Caco-2 (cell line): Measurements from ENCODE around the gene GPAM. TPM values are rescaled to one million over a fixed set of nuclear protein-coding genes. Genes with fewer than 3 reads are reported as not detected.

Experiments
- BruUV-seq: library from RNA; stranded (reverse); fragments of 400-500 nt; replicated peaks from 2 replicates; lab custom pipeline; 2021; lab: Mats Ljungman, UMichigan
- CTCF ChIA-PET: fragments of 300-600 bp; sonication (Branson Sonifier 250); formaldehyde crosslinking; loops from one replicate; lab custom pipeline; 2022; ENCODE audit warnings: antibody characterized with exemption; lab: Charles Lee
- POLR2A ChIA-PET: fragments of 300-600 bp; sonication (Branson Sonifier 250); formaldehyde crosslinking; loops from one replicate; lab custom pipeline; 2022; ENCODE audit warnings: antibody characterized with exemption; lab: Charles Lee
- DNase-seq, 2 experiments: peaks; one replicate each; pipeline versions ENCODE4 v3.0.0 to v3.0.0-alpha.2; 2020 to 2022
- H3K27me3 ChIP-seq: replicated peaks from 2 replicates; pipeline ENCODE4 v1.6.0; 2011; ENCODE audit warnings: low read length; ENCODE audit not compliant: control insufficient read depth, insufficient read depth
- H3K36me3 ChIP-seq: 2 replicates; pipeline ENCODE4 v1.5.1; 2011; ENCODE audit warnings: low read length; ENCODE audit not compliant: control insufficient read depth, insufficient read depth
- H3K4me1 ChIP-seq: fragments of 250-450 bp; sonication (Bioruptor Pico); 2 replicates; pipeline ENCODE4 v1.5.1; 2020; ENCODE audit warnings: mild to moderate bottlenecking
- H3K4me3 ChIP-seq: 2 replicates; pipeline ENCODE4 v1.5.1; 2011; ENCODE audit warnings: low read depth, mild to moderate bottlenecking, control low read depth, low read length
- H3K9me3 ChIP-seq: fragments of 250-450 bp; sonication (Bioruptor Pico); 2 replicates; pipeline ENCODE4 v1.5.1; 2020; ENCODE audit warnings: mild to moderate bottlenecking, moderate library complexity
- H3K27ac Mint-ChIP-seq: one replicate; pipeline ENCODE4 v1.8.0; 2022; ENCODE audit warnings: mixed read lengths; ENCODE audit not compliant: unreplicated experiment
- H3K27me3 Mint-ChIP-seq: one replicate; pipeline ENCODE4 v1.8.0; 2022; ENCODE audit warnings: mixed read lengths; ENCODE audit not compliant: insufficient read depth, unreplicated experiment
- H3K36me3 Mint-ChIP-seq: one replicate; pipeline ENCODE4 v1.8.0; 2022; ENCODE audit warnings: mild to moderate bottlenecking, mixed read lengths; ENCODE audit not compliant: insufficient read depth, unreplicated experiment
- H3K4me1 Mint-ChIP-seq: one replicate; pipeline ENCODE4 v1.8.0; 2022; ENCODE audit warnings: low read depth, mixed read lengths; ENCODE audit not compliant: unreplicated experiment
- H3K4me3 Mint-ChIP-seq: one replicate; pipeline ENCODE4 v1.8.0; 2022; ENCODE audit warnings: mild to moderate bottlenecking, moderate library complexity, mixed read lengths; ENCODE audit not compliant: unreplicated experiment
- H3K9me3 Mint-ChIP-seq: one replicate; pipeline ENCODE4 v1.8.0; 2022; ENCODE audit warnings: mixed read lengths; ENCODE audit not compliant: unreplicated experiment
- CTCF ChIP-seq, 2 experiments: fragments of 200-600 bp in 1 of 2; IDR thresholded peaks; 1 replicate in 1 of 2; 2 replicates in 1 of 2; pipeline versions ENCODE4 v1.5.1 to v1.8.0; 2011 to 2022; ENCODE audit warnings: antibody characterized with exemption in 1 of 2, control low read depth in 1 of 2, inconsistent platforms in 1 of 2, low read depth in 1 of 2, low read length in 1 of 2, mild to moderate bottlenecking in 1 of 2, moderate library complexity in 1 of 2; ENCODE audit not compliant: insufficient read depth in 1 of 2, severe bottlenecking in 1 of 2, unreplicated experiment in 1 of 2
- intact Hi-C: fragments of 100-400 bp; cut with micrococcal nuclease; formaldehyde crosslinking; loops from one replicate; pipeline ENCODE4 v1.10.0; 2022; ENCODE audit not compliant: unreplicated experiment
- total RNA-seq: library from RNA; stranded (reverse); gene quantifications from 2 replicates; pipeline ENCODE4 v1.2.3, GENCODE V29; 2022

Gene GPAM
- total RNA-seq, 1 experiment from 2014 or later, result 44.4 TPM

- ChIA-PET POLR2A (no interaction called here), CTCF (no interaction called here)
- BruUV-seq, result no TSS peak
- no peak overlapping the region for H3K4me3 ChIP-seq
- Mint-ChIP-seq H3K9me3 (peaks cover 10% of the 10 kb centered on the region), H3K27ac (no peak overlapping the region), H3K4me3 (no peak overlapping the region), H3K36me3 (no peaks in the 10 kb centered on the region), H3K4me1 (peaks cover 13% of the 10 kb centered on the region), H3K27me3 (no peaks in the 10 kb centered on the region)
- no peaks in the 10 kb centered on the region for H3K27me3 ChIP-seq
- H3K36me3 ChIP-seq, result no peaks in the 10 kb centered on the region
- DNase-seq, result no peak
- TF ChIP-seq CTCF (IDR thresholded peaks at IDR 0.05; ENCODE audit: insufficient read depth in 1 of 2, low read depth in 1 of 2, low read length in 1 of 2, severe bottlenecking in 1 of 2, unreplicated experiment in 1 of 2), result no peak
- intact Hi-C loops, result no loop called here
- peaks cover 14% of the 10 kb centered on the region for H3K9me3 ChIP-seq
- peaks cover 14% of the 10 kb centered on the region for H3K4me1 ChIP-seq
Observed at GRCh38 chr10:112218960-112219359, 35.4 kb upstream of the GPAM start.

- H3K4me1 Mint-ChIP-seq, result peaks cover 13% of the 10 kb centered on the region
- Histone ChIP-seq H3K36me3 (no peaks in the 10 kb centered on the region), H3K27me3 (no peaks in the 10 kb centered on the region), H3K4me1 (peaks cover 14% of the 10 kb centered on the region), H3K4me3 (no peak overlapping the region), H3K9me3 (peaks cover 14% of the 10 kb centered on the region)
- H3K4me3 Mint-ChIP-seq, result no peak overlapping the region
- no peak for TF ChIP-seq CTCF (IDR thresholded peaks at IDR 0.05; ENCODE audit: insufficient read depth in 1 of 2, low read depth in 1 of 2, low read length in 1 of 2, severe bottlenecking in 1 of 2, unreplicated experiment in 1 of 2)
- intact Hi-C loops, result no loop called here
- CTCF ChIA-PET, result no interaction called here
- BruUV-seq, result no TSS peak
- H3K9me3 Mint-ChIP-seq, result peaks cover 10% of the 10 kb centered on the region
- no peak for DNase-seq
- POLR2A ChIA-PET, result no interaction called here
- no peaks in the 10 kb centered on the region for H3K27me3 Mint-ChIP-seq
- no peak overlapping the region for H3K27ac Mint-ChIP-seq
- H3K36me3 Mint-ChIP-seq, result no peaks in the 10 kb centered on the region
Observed at GRCh38 chr10:112218036-112218390, 34.4 kb upstream of the GPAM start.

- H3K4me1 ChIP-seq, result peaks cover 14% of the 10 kb centered on the region
- CTCF ChIA-PET, result no interaction called here
- H3K4me3 ChIP-seq, result no peak overlapping the region
- no peak overlapping the region for H3K4me3 Mint-ChIP-seq
- H3K36me3 ChIP-seq, result no peaks in the 10 kb centered on the region
- no peak for TF ChIP-seq CTCF (IDR thresholded peaks at IDR 0.05; ENCODE audit: insufficient read depth in 1 of 2, low read depth in 1 of 2, low read length in 1 of 2, severe bottlenecking in 1 of 2, unreplicated experiment in 1 of 2)
- H3K36me3 Mint-ChIP-seq, result no peaks in the 10 kb centered on the region
- no peak for DNase-seq
- no peak overlapping the region for H3K27ac Mint-ChIP-seq
- peaks cover 14% of the 10 kb centered on the region for H3K9me3 ChIP-seq
- H3K4me1 Mint-ChIP-seq, result peaks cover 13% of the 10 kb centered on the region
- no peaks in the 10 kb centered on the region for H3K27me3 Mint-ChIP-seq
- BruUV-seq, result no TSS peak
- peaks cover 10% of the 10 kb centered on the region for H3K9me3 Mint-ChIP-seq
- no peaks in the 10 kb centered on the region for H3K27me3 ChIP-seq
- intact Hi-C loops, result no loop called here
- POLR2A ChIA-PET, result no interaction called here
Observed at GRCh38 chr10:112217386-112218035, 33.9 kb upstream of the GPAM start.
